SK-N-SH (cell line): ENCODE data around the gene SLC17A5. TPM values are rescaled to one million over a fixed set of nuclear protein-coding genes. Genes with fewer than 3 reads are reported as not detected.
"Not testable (repeated sequence)": the region's sequence is repeated elsewhere in the genome, so short reads cannot be mapped to it uniquely, and the experiment has no call there.

Source experiments
- CTCF ChIA-PET: fragments of 300-600, 350-600 bp; formaldehyde crosslinking; extraction: SDS; loops from one replicate; lab custom pipeline; 2021; lab: Yijun Ruan, JAX
- POLR2A ChIA-PET: fragments of 350-600 bp; sonication (Branson Sonifier 250); formaldehyde crosslinking; extraction: SDS; loops from one replicate; lab custom pipeline; 2020; ENCODE audit warnings: antibody characterized with exemption, inconsistent platforms; lab: Yijun Ruan, JAX
- DNase-seq: peaks from one replicate; pipeline ENCODE4 v3.0.0; 2012
- H2AFZ ChIP-seq: fragments of 200-600 bp; sonication (generic); 2 replicates; pipeline ENCODE4 v1.8.1; 2016; ENCODE audit warnings: antibody characterized with exemption, mild to moderate bottlenecking, low read depth
- H3F3A ChIP-seq: fragments of 200-600 bp; sonication (generic); replicated peaks from 2 replicates; pipeline ENCODE3; 2016; ENCODE audit warnings: antibody characterized with exemption, mild to moderate bottlenecking; ENCODE audit not compliant: insufficient read depth
- H3K27ac ChIP-seq, 2 experiments: fragments of 200-500 bp in 1 of 2; fragments of 200-600 bp in 1 of 2; sonication (Bioruptor generic) in 1 of 2; sonication (generic), shearing (Covaris generic) in 1 of 2; 2 replicates each; pipeline versions ENCODE4 v1.5.1 to v1.6.1; 2014 to 2016; ENCODE audit warnings: low read depth in 2 of 2, inconsistent platforms in 1 of 2, low read length in 1 of 2, mild to moderate bottlenecking in 1 of 2, mixed read lengths in 1 of 2
- H3K27me3 ChIP-seq: fragments of 200-600 bp; sonication (generic), shearing (Covaris generic); 2 replicates; pipeline ENCODE4 v1.6.1; 2016; ENCODE audit warnings: mixed run types; ENCODE audit not compliant: insufficient read depth
- H3K36me3 ChIP-seq, 2 experiments: fragments of 200-500 bp in 1 of 2; fragments of 200-600 bp in 1 of 2; sonication (Bioruptor generic) in 1 of 2; sonication (generic) in 1 of 2; replicated peaks in 1 of 2; 2 replicates each; pipeline versions ENCODE3 to v1.5.1; 2014 to 2016; ENCODE audit warnings: low read length in 1 of 2, mild to moderate bottlenecking in 1 of 2; ENCODE audit not compliant: insufficient read depth in 2 of 2, control insufficient read depth in 1 of 2
- H3K4me1 ChIP-seq, 2 experiments: fragments of 200-500 bp in 1 of 2; fragments of 200-600 bp in 1 of 2; sonication (Bioruptor generic) in 1 of 2; sonication (generic), shearing (Covaris generic) in 1 of 2; 2 replicates each; pipeline versions ENCODE4 v1.5.1 to v1.6.1; 2014 to 2016; ENCODE audit warnings: low read depth in 1 of 2, low read length in 1 of 2, mixed run types in 1 of 2; ENCODE audit not compliant: insufficient read depth in 2 of 2, control insufficient read depth in 1 of 2
- H3K4me2 ChIP-seq: fragments of 200-600 bp; sonication (generic), shearing (Covaris generic); 2 replicates; pipeline ENCODE4 v1.6.1; 2017; ENCODE audit warnings: mixed run types
- H3K4me3 ChIP-seq, 2 experiments: fragments of 200-500 bp in 1 of 2; fragments of 200-600 bp in 1 of 2; sonication (Bioruptor generic) in 1 of 2; sonication (generic), shearing (Covaris generic) in 1 of 2; 2 replicates each; pipeline versions ENCODE4 v1.5.1 to v1.8.1; 2014 to 2016; ENCODE audit warnings: low read depth in 2 of 2, inconsistent platforms in 1 of 2, low read length in 1 of 2, mild to moderate bottlenecking in 1 of 2, mixed read lengths in 1 of 2, moderate library complexity in 1 of 2
- H3K79me2 ChIP-seq: fragments of 200-600 bp; sonication (generic); 2 replicates; pipeline ENCODE4 v1.8.1; 2017; ENCODE audit warnings: mild to moderate bottlenecking; ENCODE audit not compliant: insufficient read depth
- H3K9ac ChIP-seq: fragments of 200-600 bp; sonication (generic); 2 replicates; pipeline ENCODE4 v1.6.1; 2017; ENCODE audit warnings: mixed run types
- H3K9me2 ChIP-seq: fragments of 200-600 bp; sonication (generic); 2 replicates; pipeline ENCODE4 v1.6.1; 2017; ENCODE audit warnings: mixed run types
- H3K9me3 ChIP-seq: fragments of 200-600 bp; sonication (generic); 2 replicates; pipeline ENCODE4 v1.6.1; 2017; ENCODE audit warnings: mixed run types, mild to moderate bottlenecking, moderate library complexity
- H4K20me1 ChIP-seq: fragments of 200-600 bp; sonication (generic); 2 replicates; pipeline ENCODE4 v1.6.1; 2017; ENCODE audit warnings: mild to moderate bottlenecking, mixed run types; ENCODE audit not compliant: insufficient read depth
- CHD2 ChIP-seq: fragments of 150-350 bp; IDR thresholded peaks from 2 replicates; pipeline ENCODE4 v1.6.1; 2018; ENCODE audit warnings: low read length; ENCODE audit not compliant: partially characterized antibody
- CTCF ChIP-seq: fragments of 200-600 bp; sonication (generic); IDR thresholded peaks from 2 replicates; pipeline ENCODE4 v1.6.1; 2017; ENCODE audit warnings: antibody characterized with exemption, mild to moderate bottlenecking, moderate library complexity
- EP300 ChIP-seq, 2 experiments: IDR thresholded peaks; 2 replicates each; pipeline versions ENCODE4 v1.4.0 to v1.6.1; 2012; ENCODE audit warnings: borderline replicate concordance in 1 of 2, low read depth in 1 of 2, low read length in 1 of 2
- FOXM1 ChIP-seq: IDR thresholded peaks from 2 replicates; pipeline ENCODE4 v1.4.0; 2012; ENCODE audit warnings: low read depth, mild to moderate bottlenecking
- JUND ChIP-seq: IDR thresholded peaks from 2 replicates; pipeline ENCODE4 v1.4.0; 2012
- MEF2A ChIP-seq: IDR thresholded peaks from 2 replicates; pipeline ENCODE4 v1.4.0; 2012; ENCODE audit warnings: low read depth, borderline replicate concordance
- MXI1 ChIP-seq: IDR thresholded peaks from 2 replicates; pipeline ENCODE4 v1.6.1; 2012; ENCODE audit warnings: mild to moderate bottlenecking, low read depth, low read length, improper control_type of control experiment
- NRF1 ChIP-seq: IDR thresholded peaks from 2 replicates; pipeline ENCODE4 v1.6.1; 2012; ENCODE audit warnings: low read depth, mild to moderate bottlenecking, low read length
- POLR2AphosphoS5 ChIP-seq: IDR thresholded peaks from 2 replicates; pipeline ENCODE4 v1.6.1; 2012; ENCODE audit warnings: low read depth, low read length
- RCOR1 ChIP-seq: fragments of 150-350 bp; IDR thresholded peaks from 2 replicates; pipeline ENCODE4 v1.6.1; 2017; ENCODE audit warnings: antibody characterized with exemption, low read length
- SMC3 ChIP-seq: IDR thresholded peaks from 2 replicates; pipeline ENCODE4 v1.6.1; 2012; ENCODE audit warnings: low read depth, low read length, improper control_type of control experiment
- WGBS: methylation state at CpG from one replicate; pipeline ENCODE4 v1.1.6; 2017; ENCODE audit warnings: low lambda C conversion rate; 5-methylcytosine and 5-hydroxymethylcytosine counted together
- polyA plus RNA-seq, 3 experiments: library from polyadenylated mRNA; depleted of rRNA; stranded (reverse); fragments of >200 nt; gene quantifications; 2 replicates each; pipeline ENCODE4 v1.2.3, GENCODE V29; 2012

The SLC17A5 gene
- polyA plus RNA-seq, 1 of the 3 experiments (the other 2 are of a cell fraction) = 9.2 TPM

GRCh38 chr6:73690056-73690455 lies 36.3 kb upstream of the SLC17A5 start:
- Histone ChIP-seq H3K36me3 (peaks cover 0 to 4% of the 10 kb centered on the region in 2 experiments), H2AFZ (no peak overlapping the region), H3K27ac (no peak overlapping the region), H4K20me1 (no peaks in the 10 kb centered on the region), H3K4me3 (no peak overlapping the region), H3K79me2 (no peaks in the 10 kb centered on the region), H3K9ac (no peak overlapping the region), H3K9me2 (no peaks in the 10 kb centered on the region), H3F3A (peaks cover 12% of the 10 kb centered on the region)
- CTCF ChIA-PET = no interaction called here
- no peak for DNase-seq
- 66% methylated on average over 5 of the region's 5 CpGs for WGBS
- POLR2A ChIA-PET = no interaction called here
- no peak for TF ChIP-seq POLR2AphosphoS5
- no peak for TF ChIP-seq CHD2
- TF ChIP-seq, all 33 proteins: peak for 0
- Histone ChIP-seq H3K9me3 (no peaks in the 10 kb centered on the region), H3K4me1 (peaks cover 0 to 9% of the 10 kb centered on the region in 2 experiments; a peak in 1 of 4 replicates), H3K27me3 (no peaks in the 10 kb centered on the region), H3K4me2 (no peak overlapping the region)

- Histone ChIP-seq H4K20me1 (no peaks in the 10 kb centered on the region), H3K9me3 (no peaks in the 10 kb centered on the region), H3K27me3 (no peaks in the 10 kb centered on the region), H3F3A (no peaks in the 10 kb centered on the region), H3K36me3 (peaks cover 0 to 4% of the 10 kb centered on the region in 2 experiments), H3K9ac (no peak overlapping the region), H3K4me1 (no peaks in the 10 kb centered on the region), H3K79me2 (no peaks in the 10 kb centered on the region), H3K4me2 (no peak overlapping the region), H3K27ac (no peak overlapping the region), H3K4me3 (no peak overlapping the region), H2AFZ (no peak overlapping the region), H3K9me2 (no peaks in the 10 kb centered on the region)
- 26% methylated on average over 1 of the region's 1 CpG for whole genome bisulfite sequencing
- TF ChIP-seq NRF1 = no peak
- TF ChIP-seq MEF2A = no peak
- no peak for TF ChIP-seq CTCF
- no peak for TF ChIP-seq SMC3
- no peak for TF ChIP-seq JUND
- TF ChIP-seq MXI1 = no peak
- TF ChIP-seq RCOR1 = no peak
- no peak for TF ChIP-seq FOXM1
- no peak for TF ChIP-seq EP300 (IDR thresholded peaks at IDR 0.05; ENCODE audit: borderline replicate concordance in 1 of 2, low read depth in 1 of 2, low read length in 1 of 2)
- no peak for TF ChIP-seq POLR2AphosphoS5
- ChIA-PET POLR2A (no interaction called here), CTCF (interaction anchor here (0.7 to 0.9 kb wide), 2 partner anchors 13 to 45 kb away, joined by 4 to 5 read pairs; no protein-coding TSS in a partner anchor)
- DNase-seq = no peak
Observed at GRCh38 chr6:73688351-73688750, 34.6 kb upstream of the SLC17A5 start.

- DNase-seq, H3K9me2 ChIP-seq, H3K27me3 ChIP-seq, H3K9me3 ChIP-seq, H3K27ac ChIP-seq, H3K4me3 ChIP-seq, H3K36me3 ChIP-seq, H3K4me1 ChIP-seq, POLR2A ChIA-PET, H2AFZ ChIP-seq, H3K79me2 ChIP-seq, H4K20me1 ChIP-seq, H3K4me2 ChIP-seq, H3F3A ChIP-seq, H3K9ac ChIP-seq: not testable (repeated sequence)
- CTCF ChIA-PET = interaction anchor here (1.9 kb wide), 1 partner anchor 8 kb away, joined by 5 read pairs; no protein-coding TSS in a partner anchor
- 18% methylated on average over 2 of the region's 2 CpGs for WGBS
Observed at GRCh38 chr6:73683574-73683973, 29.8 kb upstream of the SLC17A5 start.
